HepG2 (cell line): ENCODE data around the gene KIAA1549. TPM values are rescaled to one million over a fixed set of nuclear protein-coding genes. Genes with fewer than 3 reads are reported as not detected.
"Not testable (repeated sequence)": the region's sequence is repeated elsewhere in the genome, so short reads cannot be mapped to it uniquely, and the experiment has no call there.

Experiments
- ATAC-seq: fragments of 200-7000 bp; cut with Tn5 transposase; 3 replicates; pipeline ENCODE4 v1.9.1; 2020; ENCODE audit warnings: mild to moderate bottlenecking, moderate library complexity
- BruUV-seq: library from RNA; stranded (reverse); fragments of 400-500 nt; replicated peaks from 2 replicates; lab custom pipeline; 2021; lab: Mats Ljungman, UMichigan
- CTCF ChIA-PET: fragments of 300-600 bp; formaldehyde crosslinking; extraction: SDS; loops from one replicate; lab custom pipeline; 2021; ENCODE audit warnings: low total read pairs, inconsistent platforms, low intra/inter-chr PET ratio; lab: Yijun Ruan, JAX
- POLR2A ChIA-PET: fragments of 350-600 bp; sonication (Branson Sonifier 250); formaldehyde crosslinking; loops from one replicate; lab custom pipeline; 2020; ENCODE audit warnings: antibody characterized with exemption, inconsistent platforms; lab: Yijun Ruan, JAX
- DNase-seq: peaks from one replicate; pipeline ENCODE4 v3.0.0-alpha.2; 2015; ENCODE audit warnings: low spot score
- FAIRE-seq: peaks from 3 replicates; lab custom pipeline; 2011; peaks lifted over from hg19 to GRCh38; lab: Jason Lieb, UNC
- H2AFZ ChIP-seq: one replicate; pipeline ENCODE4 v1.6.1; 2011; ENCODE audit warnings: low read length, inconsistent platforms
- H3K27ac ChIP-seq: fragments of 300-600 bp; 3 replicates; pipeline ENCODE4 v1.8.0; 2011; ENCODE audit warnings: mixed run types, mild to moderate bottlenecking, mixed read lengths, low read length, inconsistent platforms; ENCODE audit not compliant: insufficient read depth; ENCODE audit errors: extremely low read length
- H3K27me3 ChIP-seq, 2 experiments: fragments of 200-600 bp in 1 of 2; 2 replicates in 1 of 2; 3 replicates in 1 of 2; pipeline versions ENCODE4 v1.6.0 to v1.8.0; 2011; ENCODE audit warnings: low read length in 2 of 2, mild to moderate bottlenecking in 2 of 2, moderate library complexity in 2 of 2, inconsistent platforms in 1 of 2; ENCODE audit not compliant: insufficient read depth in 2 of 2, control insufficient read depth in 1 of 2
- H3K36me3 ChIP-seq, 2 experiments: fragments of 200-600 bp in 1 of 2; replicated peaks in 1 of 2; 2 replicates in 1 of 2; 3 replicates in 1 of 2; pipeline versions ENCODE4 v1.5.1 to v1.8.0; 2011; ENCODE audit warnings: low read length in 2 of 2, inconsistent platforms in 1 of 2; ENCODE audit not compliant: insufficient read depth in 2 of 2, control insufficient read depth in 1 of 2
- H3K4me1 ChIP-seq: 2 replicates; pipeline ENCODE4 v1.5.1; 2012; ENCODE audit warnings: low read length, inconsistent platforms; ENCODE audit not compliant: insufficient read depth
- H3K4me2 ChIP-seq: 2 replicates; pipeline ENCODE4 v1.6.0; 2011; ENCODE audit warnings: low read depth, low read length, inconsistent platforms
- H3K4me3 ChIP-seq, 3 experiments: fragments of 200-600 bp in 1 of 3; sonication (generic), shearing (Covaris generic) in 1 of 3; replicated peaks in 1 of 3; 2 replicates each; pipeline ENCODE4 v1.5.1; 2011 to 2016; ENCODE audit warnings: low read length in 3 of 3, inconsistent platforms in 2 of 3, low read depth in 2 of 3, mild to moderate bottlenecking in 2 of 3, control low read depth in 1 of 3, mixed read lengths in 1 of 3; ENCODE audit not compliant: insufficient read depth in 1 of 3
- H3K79me2 ChIP-seq: one replicate; pipeline ENCODE4 v1.6.1; 2011; ENCODE audit warnings: low read length, inconsistent platforms; ENCODE audit not compliant: insufficient read depth
- H3K9ac ChIP-seq: 2 replicates; pipeline ENCODE4 v1.6.0; 2011; ENCODE audit warnings: mild to moderate bottlenecking, low read depth, low read length, inconsistent platforms; ENCODE audit not compliant: insufficient read depth
- H3K9me3 ChIP-seq: 2 replicates; pipeline ENCODE4 v1.5.1; 2012; ENCODE audit warnings: mild to moderate bottlenecking, low read length
- H4K20me1 ChIP-seq: 2 replicates; pipeline ENCODE4 v1.6.0; 2011; ENCODE audit warnings: inconsistent platforms, mild to moderate bottlenecking, low read length, moderate library complexity; ENCODE audit not compliant: insufficient read depth
- ETS1 ChIP-seq: sonication (generic); formaldehyde crosslinking; IDR thresholded peaks from 2 replicates; pipeline ENCODE4 v1.4.0; 2020; ENCODE audit warnings: missing genetic modification reagents
- ZNF660 ChIP-seq: sonication (generic); formaldehyde crosslinking; IDR thresholded peaks from 2 replicates; pipeline ENCODE4 v1.5.1; 2020; ENCODE audit warnings: mild to moderate bottlenecking, low read depth, missing genetic modification reagents, borderline replicate concordance
- ZNF691 ChIP-seq: sonication (generic); formaldehyde crosslinking; IDR thresholded peaks from 2 replicates; pipeline ENCODE4 v1.4.0; 2020; ENCODE audit warnings: missing genetic modification reagents, low read depth, mild to moderate bottlenecking, borderline replicate concordance
- ZSCAN12 ChIP-seq: sonication (generic); formaldehyde crosslinking; IDR thresholded peaks from 2 replicates; pipeline ENCODE4 v1.9.0; 2021; ENCODE audit warnings: mild to moderate bottlenecking, missing genetic modification reagents
- WGBS: methylation state at CpG from one replicate; pipeline ENCODE4 v1.1.6; 2017; ENCODE audit warnings: low lambda C conversion rate; 5-methylcytosine and 5-hydroxymethylcytosine counted together
- in situ Hi-C: cut with HindIII; loops from 2 replicates; pipeline ENCODE4 v1.10.0; 2017; ENCODE audit warnings: low pct_unique_long_range_greater_than_20kb; ENCODE audit not compliant: extremely low pct_ligation_motif_present
- intact Hi-C: fragments of 100-400 bp; cut with micrococcal nuclease; formaldehyde crosslinking; loops from one replicate; pipeline ENCODE4 v1.10.0; 2022; ENCODE audit not compliant: unreplicated experiment
- polyA plus RNA-seq, 8 experiments: library from polyadenylated mRNA; depleted of rRNA in 3 of 8; stranded (reverse) in 7 of 8; unstranded in 1 of 8; fragments of >200 nt; fragmentation: Illumina TruSeq in 4 of 8; extraction: Trizol in 4 of 8; gene quantifications; 2 replicates each; pipeline versions ENCODE4 v1.2.1 to v1.2.3, GENCODE V29; 2011 to 2016; ENCODE audit warnings: low read depth in 4 of 8, missing spikeins in 1 of 8, mixed read lengths in 1 of 8; ENCODE audit not compliant: insufficient read depth in 1 of 8
- total RNA-seq, 5 experiments: library from RNA; depleted of rRNA; stranded (reverse); fragments of >200 nt; fragmentation: Illumina TruSeq; extraction: Trizol; gene quantifications; 2 replicates each; pipeline ENCODE4 v1.2.3, GENCODE V29; 2016; ENCODE audit warnings: low read depth in 1 of 5
- TF ChIP-seq, protein P1 (sequence below): sonication (generic); formaldehyde crosslinking; IDR thresholded peaks from 2 replicates; pipeline ENCODE4 v1.4.0; 2020; ENCODE audit warnings: low read depth, missing genetic modification reagents

KIAA1549 gene
- total and polyA plus RNA-seq, 2 of the 13 experiments (the other 11 are each of a cell fraction or from before 2014, with no cell fraction given) = 1.1 to 1.8 TPM

DNA sequence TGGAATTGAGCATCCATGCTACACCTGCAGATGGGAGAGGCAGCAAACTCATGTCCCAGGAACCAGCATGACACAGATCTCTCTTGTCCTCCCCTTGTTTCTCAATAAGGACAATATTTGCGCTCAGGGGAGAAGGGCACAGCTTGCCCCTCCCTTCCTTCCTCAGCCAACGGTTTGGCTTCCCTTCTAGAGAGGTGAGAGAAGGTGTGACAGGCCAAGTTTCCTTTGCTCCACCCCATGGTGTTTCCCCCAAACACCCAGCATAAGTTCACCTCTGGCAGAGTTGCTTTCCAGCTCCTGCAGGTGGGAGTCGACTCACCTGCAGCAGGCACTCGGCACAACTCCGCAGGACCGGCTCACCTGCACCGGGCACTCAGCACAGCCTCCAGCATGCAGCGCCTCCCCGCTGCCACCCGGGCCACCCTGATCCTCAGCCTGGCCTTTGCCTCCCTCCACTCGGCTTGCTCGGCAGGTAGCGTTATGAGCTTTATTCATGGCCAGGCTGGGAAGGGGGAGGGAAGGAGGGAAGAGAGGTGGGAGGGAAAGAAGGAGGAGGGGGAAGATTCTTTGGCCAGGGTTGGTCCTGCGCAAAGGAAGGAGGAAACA is 183.4 kb downstream of the KIAA1549 start, which contains the start of the genes ATP6V0A4 and TMEM213 (continued):
- TF ChIP-seq, protein P1, sequence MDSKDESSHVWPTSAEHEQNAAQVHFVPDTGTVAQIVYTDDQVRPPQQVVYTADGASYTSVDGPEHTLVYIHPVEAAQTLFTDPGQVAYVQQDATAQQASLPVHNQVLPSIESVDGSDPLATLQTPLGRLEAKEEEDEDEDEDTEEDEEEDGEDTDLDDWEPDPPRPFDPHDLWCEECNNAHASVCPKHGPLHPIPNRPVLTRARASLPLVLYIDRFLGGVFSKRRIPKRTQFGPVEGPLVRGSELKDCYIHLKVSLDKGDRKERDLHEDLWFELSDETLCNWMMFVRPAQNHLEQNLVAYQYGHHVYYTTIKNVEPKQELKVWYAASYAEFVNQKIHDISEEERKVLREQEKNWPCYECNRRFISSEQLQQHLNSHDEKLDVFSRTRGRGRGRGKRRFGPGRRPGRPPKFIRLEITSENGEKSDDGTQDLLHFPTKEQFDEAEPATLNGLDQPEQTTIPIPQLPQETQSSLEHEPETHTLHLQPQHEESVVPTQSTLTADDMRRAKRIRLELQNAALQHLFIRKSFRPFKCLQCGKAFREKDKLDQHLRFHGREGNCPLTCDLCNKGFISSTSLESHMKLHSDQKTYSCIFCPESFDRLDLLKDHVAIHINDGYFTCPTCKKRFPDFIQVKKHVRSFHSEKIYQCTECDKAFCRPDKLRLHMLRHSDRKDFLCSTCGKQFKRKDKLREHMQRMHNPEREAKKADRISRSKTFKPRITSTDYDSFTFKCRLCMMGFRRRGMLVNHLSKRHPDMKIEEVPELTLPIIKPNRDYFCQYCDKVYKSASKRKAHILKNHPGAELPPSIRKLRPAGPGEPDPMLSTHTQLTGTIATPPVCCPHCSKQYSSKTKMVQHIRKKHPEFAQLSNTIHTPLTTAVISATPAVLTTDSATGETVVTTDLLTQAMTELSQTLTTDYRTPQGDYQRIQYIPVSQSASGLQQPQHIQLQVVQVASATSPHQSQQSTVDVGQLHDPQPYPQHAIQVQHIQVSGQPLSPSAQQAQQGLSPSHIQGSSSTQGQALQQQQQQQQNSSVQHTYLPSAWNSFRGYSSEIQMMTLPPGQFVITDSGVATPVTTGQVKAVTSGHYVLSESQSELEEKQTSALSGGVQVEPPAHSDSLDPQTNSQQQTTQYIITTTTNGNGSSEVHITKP = no peak
- TF ChIP-seq ETS1 (CRISPR knock-in tag) = no peak
- no peak for TF ChIP-seq ZNF660
- TF ChIP-seq ZSCAN12 (CRISPR knock-in tag) = no peak
- TF ChIP-seq ZNF691 = no peak

- BruUV-seq, CTCF ChIA-PET, H3K79me2 ChIP-seq, H3K9me3 ChIP-seq, H3K36me3 ChIP-seq, H3K9ac ChIP-seq, FAIRE-seq, H3K4me3 ChIP-seq, H3K27ac ChIP-seq, intact Hi-C loops, DNase-seq, H4K20me1 ChIP-seq, POLR2A ChIA-PET, H3K4me2 ChIP-seq, in situ Hi-C loops, H2AFZ ChIP-seq, ATAC-seq: not testable (repeated sequence)
- Histone ChIP-seq H3K4me1 (peaks cover 27% of the 10 kb centered on the region), H3K27me3 (peaks cover 3 to 14% of the 10 kb centered on the region in 2 experiments; a peak in 2 of 5 replicates)
- 89% methylated on average over 4 of the region's 4 CpGs for WGBS
Observed at GRCh38 chr7:138797046-138797445, 184.1 kb downstream of the KIAA1549 start.
